SKM-1 treated with dmso at 0.1 percent for 144 hours (cell line): ENCODE data around the gene MTRF1L.
"Not testable (repeated sequence)": the region's sequence is repeated elsewhere in the genome, so short reads cannot be mapped to it uniquely, and the experiment has no call there.

Source experiments
- DNase-seq: peaks from one replicate; lab custom pipeline; 2025; ENCODE audit not compliant: unreplicated experiment; lab: John Stamatoyannopoulos, UW

Gene MTRF1L

DNA sequence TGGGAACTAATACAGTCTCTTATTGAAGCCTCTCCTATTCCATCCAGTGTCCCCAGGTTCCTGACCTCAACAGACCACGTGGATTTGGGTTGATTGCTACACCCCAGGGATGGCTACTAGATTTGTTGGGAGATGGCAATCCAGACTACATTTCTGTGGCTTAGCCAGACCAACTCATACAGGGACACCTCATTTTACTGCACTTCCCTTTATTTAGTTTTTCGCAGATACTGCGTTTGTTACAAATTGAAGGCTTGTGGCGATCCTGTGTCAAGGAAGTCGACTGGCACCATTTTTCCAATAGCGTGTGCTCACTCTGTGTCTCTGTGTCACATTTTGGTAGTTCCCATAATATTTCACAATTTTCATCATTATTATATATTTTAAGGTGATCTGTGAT is 10.3 kb upstream of the MTRF1L start:
- no peak for DNase-seq

DNA sequence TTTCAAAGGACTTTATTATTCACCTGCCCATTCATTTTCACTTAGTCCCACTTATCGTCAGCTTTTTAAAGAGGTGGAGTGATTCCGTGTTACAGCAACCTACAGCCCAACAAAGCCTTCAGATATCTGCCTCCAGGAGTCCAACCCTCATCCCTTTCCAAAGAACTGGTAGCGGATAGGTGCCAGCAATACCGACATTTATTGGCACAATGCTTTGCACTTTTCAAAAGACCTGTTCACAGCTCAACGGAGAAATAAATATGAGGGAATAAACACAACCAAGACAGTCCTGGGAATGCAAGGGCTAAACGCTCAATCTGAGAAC is 819 bp upstream of the MTRF1L start:
- DNase-seq, result no peak

DNA sequence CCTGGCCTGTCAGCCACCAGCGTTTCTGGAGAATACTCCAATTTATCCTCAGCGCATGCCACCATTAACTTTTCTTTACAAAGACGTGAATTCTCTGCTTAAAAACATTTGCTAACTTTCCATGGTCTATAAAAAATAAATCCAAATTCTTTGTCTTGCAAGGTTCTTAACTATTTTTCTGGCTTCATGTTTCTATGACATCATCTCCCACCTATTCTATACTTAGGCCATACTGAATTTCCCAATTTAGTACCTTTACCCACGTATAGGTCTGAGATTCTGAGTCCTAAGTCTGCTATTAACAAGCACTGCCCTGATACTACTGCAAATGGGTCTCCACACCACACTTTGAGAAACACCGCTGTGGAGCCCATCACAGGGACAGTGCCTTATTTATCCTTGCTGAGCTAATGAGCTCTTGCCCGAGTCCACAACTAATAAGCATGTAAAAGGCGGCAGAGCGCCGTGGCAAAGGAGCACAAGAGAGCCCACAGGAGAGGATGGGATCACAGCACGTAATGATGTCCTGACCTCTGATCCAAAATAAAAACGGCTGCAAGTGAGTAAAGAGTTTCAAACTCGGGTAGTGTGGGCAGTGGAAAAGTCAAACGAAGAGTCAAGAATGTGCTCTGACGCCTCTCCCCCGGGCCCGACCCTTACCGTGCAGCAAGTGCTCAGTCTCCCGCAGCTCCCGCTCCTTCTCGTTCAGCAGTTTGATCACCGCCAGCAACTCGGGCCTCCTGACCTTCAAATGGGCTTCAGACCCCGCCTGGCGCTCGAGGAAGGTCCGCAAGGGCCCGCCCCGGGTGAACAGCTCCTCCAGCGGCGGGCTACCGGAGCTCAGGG is 519 bp downstream of the MTRF1L start:
- no peak for DNase-seq

DNA sequence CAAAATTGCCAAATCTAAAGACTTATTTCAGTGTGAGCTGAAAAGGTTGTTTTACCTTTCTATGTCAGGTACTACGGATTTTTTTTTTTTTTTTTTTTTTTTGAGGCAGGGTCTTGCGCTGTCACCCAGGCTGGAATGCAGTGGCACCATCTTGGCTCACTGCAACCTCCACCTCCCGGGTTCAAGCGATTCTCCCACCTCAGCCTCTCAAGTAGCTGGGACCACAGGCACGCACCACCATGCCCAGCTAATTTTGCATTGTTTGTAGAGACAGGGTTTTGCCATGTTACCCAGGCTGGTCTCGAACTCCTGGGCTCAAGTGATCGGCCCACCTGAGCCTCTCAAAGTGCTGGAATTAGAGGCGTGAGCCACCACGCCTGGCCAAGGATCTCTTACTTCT is 1.7 kb downstream of the MTRF1L start:
- not testable (repeated sequence) for DNase-seq

DNA sequence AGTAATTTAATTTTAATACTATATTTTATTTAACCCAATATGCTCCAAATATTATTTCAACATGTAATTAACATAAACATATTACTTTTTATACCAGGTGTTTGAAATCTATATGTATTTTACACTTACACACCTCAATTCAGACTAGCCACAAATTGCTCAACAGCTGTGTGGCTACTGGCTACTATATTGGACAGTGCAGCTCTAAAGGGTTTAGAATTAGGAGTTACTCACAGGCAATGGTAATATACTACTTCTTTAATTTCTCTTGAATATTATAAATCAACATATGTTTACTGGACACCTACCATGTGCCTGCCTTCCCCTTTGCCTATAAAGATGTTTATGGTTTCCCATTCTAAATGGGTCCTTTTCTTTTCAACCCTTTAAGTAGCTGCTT is 2.3 kb downstream of the MTRF1L start:
- DNase-seq, result no peak

DNA sequence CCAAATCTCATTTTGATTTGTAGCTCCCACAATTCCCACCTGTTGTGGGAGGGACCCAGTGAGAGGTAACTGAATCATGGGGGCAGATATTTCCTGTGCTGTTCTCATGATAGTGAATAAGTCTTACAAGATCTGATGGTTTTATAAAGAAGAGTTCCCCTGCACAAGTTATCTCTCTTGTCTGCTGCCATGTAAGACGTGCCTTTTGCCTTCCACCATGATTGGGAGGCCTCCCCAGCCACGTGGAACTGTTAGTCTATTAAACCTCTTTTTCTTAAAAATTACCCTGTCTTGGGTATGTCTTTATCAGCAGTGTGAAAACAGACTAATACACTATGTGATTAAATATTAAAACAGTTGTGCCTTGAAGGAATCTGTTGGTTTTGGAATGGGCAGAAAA is 3.0 kb downstream of the MTRF1L start:
- not testable (repeated sequence) for DNase-seq

DNA sequence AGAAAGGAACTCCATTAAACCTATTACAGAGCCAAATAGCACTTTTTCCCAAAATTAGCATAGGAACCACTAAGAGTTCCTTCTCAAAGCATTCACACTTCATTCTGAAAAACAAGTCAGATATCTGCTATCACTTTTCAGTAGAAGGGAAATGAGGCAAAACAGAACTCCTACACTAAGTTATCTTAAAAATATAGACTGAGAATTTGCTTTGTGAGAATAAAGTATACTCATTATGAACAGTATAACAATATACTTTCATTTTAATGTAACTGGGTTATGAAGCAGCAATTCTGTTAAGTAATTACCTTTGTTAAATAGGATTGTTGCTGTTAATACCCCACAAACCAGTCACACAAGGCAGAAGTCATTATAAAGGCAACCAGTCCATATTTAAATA is 8.7 kb downstream of the MTRF1L start:
- DNase-seq, result no peak

DNA sequence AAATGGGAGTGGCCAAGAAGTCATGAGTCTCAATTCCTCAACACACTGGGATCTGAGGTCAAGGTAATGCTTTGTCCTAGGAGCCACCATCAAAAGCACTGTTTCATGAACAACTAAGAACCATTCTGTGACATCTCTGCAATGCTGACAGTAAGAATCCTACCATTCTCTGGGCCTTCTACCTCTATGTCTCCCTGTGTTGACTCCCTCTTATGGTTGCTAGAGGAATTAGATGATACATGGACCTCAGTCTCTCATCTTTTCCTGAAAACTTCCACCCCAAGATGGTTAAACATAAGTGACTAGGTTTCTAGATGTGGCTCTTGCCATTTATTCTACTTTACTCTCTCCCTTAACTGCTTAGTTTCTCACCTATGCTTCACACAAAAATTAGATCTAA is 9.1 kb downstream of the MTRF1L start:
- no peak for DNase-seq

DNA sequence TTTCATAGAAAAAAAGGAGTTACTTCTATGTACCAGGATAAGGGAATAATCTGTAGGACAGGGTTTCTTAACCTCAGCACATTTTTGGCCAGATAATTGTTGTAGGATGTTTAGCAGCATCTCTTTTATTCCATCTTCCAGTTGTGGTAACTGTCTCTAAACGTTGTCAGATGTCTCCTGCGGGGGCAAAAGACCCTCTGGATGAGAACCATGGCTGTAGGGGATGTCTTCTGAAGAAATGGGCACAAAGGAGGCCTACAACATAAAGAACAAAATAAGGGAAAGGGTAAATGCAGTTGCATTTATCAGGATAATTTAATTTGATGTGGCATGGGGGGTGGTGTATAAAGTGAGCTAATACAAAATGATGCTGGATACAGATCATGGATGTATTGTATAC is 15.5 kb downstream of the MTRF1L start:
- DNase-seq, result no peak

DNA sequence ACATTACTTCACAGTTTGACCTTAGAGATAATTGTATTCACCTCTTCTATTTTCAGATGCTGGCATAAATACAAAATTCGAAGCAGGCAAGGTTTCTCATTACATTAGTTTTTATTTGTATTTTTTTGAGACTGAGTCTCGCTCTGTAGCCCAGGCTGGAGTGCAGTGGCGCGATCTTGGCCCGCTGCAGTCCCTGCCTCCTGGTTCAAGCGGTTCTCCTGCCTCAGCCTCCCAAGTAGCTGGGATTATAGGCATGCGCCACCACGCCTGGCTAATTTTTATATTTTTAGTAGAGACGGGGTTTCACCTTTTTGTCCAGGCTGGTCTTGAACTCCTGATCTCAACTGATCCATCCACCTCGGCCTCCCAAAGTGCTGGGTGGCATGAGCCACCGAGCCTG is 17.2 kb downstream of the MTRF1L start:
- DNase-seq, result not testable (repeated sequence)

DNA sequence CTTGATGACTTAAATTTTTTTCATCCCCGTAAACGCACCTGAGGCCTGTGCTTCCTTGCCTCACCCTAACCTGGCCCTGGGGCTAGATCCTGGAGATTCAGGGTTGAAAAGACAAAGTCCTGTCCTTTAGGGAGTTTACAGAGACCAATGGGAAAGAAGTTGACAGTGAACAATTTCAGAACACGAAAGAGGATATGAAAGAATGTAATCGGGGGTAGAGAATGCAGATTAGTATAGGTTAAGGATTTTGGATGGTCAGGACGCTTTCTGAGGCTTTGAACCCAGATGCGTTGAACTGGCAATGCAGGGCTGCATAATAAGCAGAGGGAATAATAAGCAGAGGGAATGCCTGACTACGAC is 18.0 kb downstream of the MTRF1L start:
- DNase-seq, result no peak

DNA sequence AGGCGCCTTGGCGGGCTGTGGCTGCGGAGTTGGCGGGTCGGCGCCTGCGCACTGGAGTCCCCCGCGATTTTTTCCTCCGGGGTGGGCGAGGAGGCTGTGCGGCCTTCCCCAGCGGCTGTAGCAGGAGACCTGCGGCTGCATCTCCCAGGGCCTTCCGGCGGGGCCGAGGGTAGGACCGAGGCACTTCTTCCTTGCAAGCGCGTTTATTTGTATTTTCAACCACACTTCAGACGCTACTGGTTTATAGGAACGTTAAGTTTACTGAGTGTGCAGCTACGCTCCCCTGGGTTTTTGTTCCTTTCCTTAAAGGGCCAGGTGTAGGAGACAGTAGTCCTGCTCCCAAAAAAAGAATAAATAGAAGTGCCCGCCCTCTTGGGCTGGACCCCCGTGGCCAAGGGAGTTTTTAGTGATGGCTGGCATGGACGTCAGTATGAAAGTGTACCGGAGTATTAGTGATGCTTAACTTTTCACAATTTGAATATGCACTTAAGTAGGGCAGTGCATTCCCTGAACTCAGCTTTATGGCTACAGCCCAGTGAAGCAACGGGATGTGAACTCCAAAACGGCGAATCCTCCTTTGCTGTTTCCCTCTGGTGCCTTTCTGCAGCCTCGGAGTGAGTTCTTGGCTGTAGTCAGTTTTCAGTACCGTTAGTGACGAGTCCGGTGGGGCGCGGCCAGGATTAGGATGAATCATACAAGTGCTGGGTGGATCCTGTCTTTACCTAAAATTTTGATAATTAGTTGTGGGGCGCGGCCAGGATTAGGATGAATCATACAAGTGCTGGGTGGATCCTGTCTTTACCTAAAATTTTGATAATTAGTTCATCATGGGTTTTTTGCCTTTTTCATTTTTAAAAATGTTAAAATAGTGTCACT is 18.6 kb downstream of the MTRF1L start:
- DNase-seq, result peak; percentile 20

DNA sequence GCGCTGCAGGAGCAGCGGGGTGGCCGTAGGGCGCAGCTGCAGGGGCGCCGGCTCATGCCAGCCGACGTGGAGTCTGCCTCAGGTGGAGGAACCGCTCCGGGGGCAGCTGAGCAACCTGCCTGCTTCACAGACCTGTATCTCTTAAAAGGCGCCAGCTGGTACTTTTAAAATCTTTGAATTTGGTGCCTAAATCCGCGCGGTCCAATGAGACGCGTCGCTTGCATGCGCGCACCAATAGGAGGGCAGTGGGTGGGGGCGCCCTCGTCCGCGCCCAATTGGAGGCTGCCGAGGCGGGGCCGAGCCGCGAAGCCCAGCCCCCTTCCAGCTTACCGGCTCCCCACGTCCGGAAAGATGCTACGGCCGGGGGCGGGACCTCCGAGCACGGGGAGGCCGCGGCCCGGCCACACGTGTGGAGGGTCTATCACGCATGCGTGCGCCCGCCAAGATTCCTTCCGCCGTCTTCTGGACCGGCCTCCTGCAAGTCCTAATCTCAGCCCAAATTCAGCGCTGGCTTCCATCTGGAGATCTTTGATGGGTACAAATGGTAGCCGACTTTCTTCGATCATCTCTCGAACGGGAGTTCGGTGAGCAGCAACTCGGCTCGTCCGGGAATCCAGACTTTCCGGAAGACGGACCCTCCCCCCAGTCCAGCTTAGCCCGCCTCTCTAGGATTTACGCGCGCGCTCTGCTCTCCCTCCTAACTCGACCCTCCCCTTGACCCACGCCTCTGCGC is 19.4 kb downstream of the MTRF1L start, which contains the start of gene FBXO5:
Gene FBXO5 (minus strand): TSS at position 138 of the 733 bp plus-strand sequence. CDS start 82 bp downstream, at position 56.
- DNase-seq, result peak; percentile 96

DNA sequence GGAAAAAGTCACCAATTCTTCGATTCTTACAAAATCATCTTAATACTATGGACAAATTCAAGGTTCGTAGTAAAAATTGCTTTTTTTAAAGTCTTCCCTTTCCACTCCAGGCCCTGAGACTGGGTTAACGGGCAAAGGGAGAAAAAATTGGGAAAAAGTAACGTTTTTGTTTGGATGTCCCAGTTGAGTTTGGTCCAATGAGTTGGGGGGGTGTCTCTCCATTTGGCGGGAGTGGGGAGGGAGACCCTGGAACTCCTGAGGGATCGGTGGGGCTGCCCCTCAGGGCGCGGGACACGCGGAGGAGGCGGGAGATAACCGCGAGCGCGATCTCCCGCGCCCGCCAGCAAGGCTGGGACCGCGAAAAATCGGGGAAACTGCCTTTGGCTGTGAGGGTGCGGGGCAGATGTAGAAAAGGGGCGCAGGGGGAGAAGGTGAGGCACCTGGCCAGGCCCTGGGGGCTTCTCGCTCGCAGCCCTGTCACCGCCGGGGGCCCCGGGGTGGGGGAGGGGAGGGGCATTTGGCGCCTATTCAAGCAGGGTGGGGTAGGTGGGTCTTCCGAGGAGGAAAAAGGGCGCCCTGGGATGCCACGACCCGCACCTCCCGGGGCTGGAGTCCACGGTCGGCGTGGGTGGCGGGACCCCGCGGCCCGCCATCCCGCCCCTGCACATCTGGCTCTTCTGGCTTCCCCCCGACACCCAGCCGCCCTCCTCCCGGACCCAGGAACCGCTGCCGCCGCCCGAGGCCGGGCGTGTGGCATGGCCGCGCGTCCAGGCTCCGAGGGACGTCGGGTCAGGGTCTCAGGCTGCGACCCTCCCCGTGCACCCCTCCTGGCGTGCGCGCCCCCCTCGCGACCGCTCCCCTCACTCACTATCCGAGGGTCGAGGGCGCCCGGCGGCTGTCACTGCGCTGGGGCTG is 20.3 kb downstream of the MTRF1L start:
- no peak for DNase-seq

DNA sequence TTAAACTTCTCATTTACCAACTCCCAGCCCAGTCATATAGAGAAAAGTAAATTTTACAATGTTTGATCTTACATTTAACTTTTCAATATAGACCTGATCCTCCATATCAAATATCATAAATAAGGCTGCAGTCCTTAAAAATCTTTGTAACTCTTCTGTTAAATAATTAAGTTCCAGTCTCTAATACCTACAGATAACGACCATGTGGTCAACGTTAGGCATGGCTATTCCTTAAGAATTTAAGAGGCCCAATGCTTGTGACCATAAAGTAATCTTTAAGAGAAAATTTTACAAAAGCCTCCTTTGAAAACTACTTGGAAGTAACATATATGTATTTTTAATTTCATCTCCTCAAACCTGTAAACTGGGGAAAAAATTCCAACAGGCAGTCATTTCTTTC is 21.3 kb downstream of the MTRF1L start:
- no peak for DNase-seq

DNA sequence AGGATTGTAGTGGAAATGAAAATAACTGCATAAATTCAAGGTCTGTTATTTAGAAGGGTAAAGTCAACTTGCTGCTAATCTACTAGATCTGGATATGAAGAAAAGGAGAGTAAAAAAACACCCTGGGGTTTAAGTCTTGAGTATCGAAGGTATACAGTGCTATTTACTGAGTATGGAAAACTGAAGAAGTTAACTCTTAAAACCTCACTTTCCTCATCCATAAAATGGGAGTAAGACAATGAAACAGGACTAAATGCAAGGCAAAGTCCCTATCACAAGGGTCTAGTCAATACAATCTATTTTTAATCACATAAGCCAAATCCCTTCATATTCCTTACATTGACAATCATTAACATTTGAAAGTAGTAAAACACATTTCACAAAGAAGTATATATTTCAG is 21.9 kb downstream of the MTRF1L start:
- no peak for DNase-seq

DNA sequence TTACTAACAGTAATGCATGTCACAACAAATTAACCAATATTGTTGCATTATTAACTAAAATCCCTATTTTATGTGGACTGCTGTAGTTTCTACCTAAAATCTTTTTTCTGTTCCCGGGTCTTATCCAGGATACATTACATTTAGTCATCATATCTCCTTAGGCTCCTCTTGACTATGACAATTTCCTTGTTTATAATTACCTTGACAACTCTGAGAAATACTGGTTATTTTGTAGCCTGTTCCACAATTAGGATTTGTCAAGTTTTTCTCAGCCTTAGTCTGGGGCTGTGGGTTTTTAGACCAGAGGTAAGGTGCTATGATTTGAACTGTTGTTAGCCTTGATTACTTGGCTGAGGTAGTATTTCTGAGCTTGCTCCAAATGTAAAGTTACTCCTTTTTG is 23.4 kb downstream of the MTRF1L start:
- DNase-seq, result no peak

DNA sequence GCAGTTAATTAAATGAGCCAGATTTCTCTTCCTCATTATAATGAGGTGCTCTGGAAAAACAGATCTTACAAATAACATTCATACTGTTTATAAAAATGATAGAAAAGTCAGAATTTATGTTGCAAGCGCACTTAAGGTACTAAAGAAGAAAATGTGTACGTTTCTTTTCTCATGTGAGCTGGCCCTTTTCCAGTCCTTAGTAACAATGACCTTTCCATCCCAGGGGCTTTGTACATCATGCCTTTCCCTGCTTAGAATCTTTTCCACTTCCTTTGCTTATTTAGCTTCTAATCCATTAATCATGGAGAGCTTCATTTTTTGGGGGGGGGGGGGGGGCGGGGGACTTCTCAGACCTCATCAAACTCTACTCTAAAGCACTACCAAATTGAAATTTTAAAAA is 24.5 kb downstream of the MTRF1L start:
- DNase-seq, result no peak

DNA sequence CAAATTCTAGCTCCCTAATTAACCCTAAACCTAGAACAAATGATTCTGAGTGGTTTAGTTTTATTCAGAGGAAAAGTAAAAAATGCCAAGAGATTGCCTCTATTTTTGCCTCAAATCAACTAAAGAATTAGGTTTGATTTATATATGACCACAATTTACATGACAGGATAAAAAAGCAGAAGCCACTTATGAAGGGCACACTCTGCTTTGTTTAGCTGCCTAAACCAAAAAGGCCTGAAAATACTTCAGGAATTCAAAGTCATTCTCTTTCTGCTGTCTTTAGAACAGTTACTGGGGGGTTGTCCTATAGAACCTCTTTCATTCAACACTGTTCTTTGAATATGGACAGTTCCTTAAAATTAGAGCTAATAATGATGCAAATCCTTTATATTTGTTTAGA is 25.0 kb downstream of the MTRF1L start:
- DNase-seq, result no peak

DNA sequence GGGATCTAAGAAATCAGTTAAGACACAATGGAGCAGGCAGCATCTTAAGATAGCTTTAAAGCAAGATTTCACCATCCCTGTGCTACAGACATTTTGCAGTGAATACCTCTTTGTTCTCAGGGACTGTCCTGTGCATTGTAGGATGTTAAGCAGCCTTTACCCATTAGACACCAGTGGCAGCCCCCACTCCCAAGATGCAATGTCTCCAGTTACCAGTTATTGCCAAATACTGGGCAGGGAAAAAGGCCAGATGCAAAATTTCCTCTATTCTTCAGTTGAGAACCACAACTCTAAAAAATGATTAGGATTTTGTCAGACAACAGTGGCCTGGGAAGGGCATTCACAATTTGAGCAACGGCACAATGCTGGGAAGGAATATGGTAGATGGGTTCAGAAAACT is 25.8 kb downstream of the MTRF1L start:
- no peak for DNase-seq
